GM12801 (cell line): ENCODE data around the gene USF2.

Experiments used
- CTCF ChIP-seq: IDR thresholded peaks from one replicate; pipeline ENCODE4 v1.5.1; 2011; ENCODE audit warnings: control low read depth; ENCODE audit not compliant: insufficient read length; ENCODE audit errors: extremely low read depth

USF2 gene

DNA sequence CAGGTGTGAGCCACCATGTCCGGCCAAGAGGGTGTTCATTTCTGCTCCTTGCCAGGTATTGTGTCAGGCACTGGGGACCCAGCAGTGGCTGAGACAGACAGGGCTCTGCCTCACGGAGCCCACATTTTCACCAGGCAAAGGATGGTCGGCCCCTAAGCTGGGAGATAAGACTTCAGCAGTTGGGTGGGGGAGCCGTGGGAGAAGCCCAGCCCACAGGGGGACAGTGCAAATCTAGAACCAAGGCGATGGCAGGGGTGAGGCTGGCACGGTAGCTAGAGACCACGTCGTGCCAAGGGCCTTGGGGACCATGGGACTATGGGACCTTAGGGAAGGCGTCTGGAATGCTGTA lies 11.7 kb upstream of the USF2 start:
- TF ChIP-seq CTCF = no peak

DNA sequence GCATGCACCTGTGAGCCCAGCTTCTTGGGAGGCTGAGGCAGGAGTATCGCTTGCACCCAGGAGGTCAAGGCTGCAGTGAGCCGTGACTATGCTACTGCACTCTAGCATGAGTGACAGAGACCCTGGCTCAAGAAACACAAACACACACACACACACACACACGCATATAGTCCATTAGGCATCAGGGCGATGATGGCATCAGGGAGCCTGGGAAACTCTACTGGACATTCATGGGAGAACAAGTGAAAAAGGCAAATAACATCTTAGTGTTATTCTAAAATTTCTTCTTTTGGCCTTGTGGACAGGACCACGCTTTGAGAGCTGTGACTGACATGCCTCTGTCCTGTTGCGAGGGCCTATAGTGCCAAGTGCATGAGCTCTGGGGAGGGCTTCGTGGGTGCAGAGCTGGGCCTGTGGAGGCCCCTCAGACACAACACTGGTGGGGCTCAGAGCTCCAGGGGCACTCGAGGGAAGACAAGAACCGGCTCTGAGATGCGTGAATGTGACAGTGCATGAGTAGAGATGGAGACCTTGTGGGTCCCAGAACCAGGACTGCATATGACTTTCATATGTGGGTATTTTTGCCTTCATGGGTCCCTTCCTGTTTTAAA lies 8.0 kb upstream of the USF2 start:
- no peak for TF ChIP-seq CTCF

DNA sequence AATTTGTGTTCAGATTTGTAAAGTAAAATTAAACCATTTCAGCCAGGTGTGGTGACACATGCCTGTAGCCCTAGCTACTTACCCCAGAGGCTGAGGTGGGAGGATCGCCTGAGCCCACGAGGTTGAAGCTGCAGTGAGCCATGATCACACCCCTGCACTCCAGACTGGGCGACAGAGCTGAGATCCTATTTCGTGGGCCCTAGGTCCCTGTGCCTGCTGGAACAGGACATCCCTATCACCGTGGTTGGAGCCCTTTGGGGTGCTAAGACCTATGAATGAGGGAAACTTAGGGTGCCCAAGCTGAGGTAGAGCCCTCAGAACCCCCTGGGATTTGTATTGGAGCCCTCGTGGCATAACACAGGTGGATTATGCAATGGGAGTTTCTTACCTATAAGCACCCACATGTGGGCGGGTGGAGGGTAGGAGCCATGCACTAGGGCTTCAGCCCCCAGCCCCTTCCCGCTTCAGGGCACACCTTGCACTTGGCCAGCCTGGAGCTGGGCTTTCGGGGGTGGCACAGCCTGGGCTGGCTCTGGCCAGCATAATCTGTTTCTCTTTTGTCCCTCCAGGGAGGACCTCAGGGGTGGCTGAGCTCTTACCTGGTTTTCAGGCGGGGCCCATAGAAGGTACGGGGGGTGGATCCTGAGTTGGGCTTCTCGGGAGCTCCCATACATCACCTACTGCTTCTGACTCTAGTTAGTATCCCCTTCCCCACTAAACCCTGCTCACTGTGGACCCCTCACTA lies 7.2 kb upstream of the USF2 start:
- TF ChIP-seq CTCF = no peak

DNA sequence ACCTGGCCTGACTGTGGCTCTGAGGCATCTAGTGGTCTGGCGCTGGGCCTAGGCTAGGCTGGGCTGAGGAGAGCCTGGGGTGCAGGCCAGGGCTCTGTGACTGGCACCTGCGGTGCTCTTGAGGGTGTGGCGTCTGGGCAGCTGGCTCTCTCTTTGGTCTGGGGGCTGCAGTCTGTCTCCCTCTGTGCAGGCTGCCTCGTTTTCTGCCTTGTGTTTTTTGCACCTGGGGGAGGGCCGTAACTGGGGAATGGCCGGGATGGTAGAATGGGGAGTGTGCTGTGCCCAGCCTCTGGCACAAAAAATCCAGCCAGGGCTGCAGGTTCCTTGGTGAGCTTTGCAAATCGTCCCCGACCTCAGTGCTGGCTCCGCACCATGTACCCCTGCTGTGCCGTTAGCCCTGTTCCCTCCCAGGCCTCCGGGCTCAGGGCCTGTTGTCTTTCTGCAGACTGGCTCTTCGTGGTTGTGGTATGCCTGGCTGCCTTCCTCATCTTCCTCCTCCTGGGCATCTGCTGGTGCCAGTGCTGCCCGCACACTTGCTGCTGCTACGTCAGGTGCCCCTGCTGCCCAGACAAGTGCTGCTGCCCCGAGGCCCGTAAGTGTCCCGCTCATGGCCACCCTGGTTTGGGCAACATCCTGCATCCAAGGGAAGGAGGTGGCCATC lies 6.5 kb upstream of the USF2 start:
- TF ChIP-seq CTCF = no peak

- no peak for TF ChIP-seq CTCF
These were observed 4.3 kb upstream of the USF2 start for GRCh38 chr19:35264268-35265125.

DNA sequence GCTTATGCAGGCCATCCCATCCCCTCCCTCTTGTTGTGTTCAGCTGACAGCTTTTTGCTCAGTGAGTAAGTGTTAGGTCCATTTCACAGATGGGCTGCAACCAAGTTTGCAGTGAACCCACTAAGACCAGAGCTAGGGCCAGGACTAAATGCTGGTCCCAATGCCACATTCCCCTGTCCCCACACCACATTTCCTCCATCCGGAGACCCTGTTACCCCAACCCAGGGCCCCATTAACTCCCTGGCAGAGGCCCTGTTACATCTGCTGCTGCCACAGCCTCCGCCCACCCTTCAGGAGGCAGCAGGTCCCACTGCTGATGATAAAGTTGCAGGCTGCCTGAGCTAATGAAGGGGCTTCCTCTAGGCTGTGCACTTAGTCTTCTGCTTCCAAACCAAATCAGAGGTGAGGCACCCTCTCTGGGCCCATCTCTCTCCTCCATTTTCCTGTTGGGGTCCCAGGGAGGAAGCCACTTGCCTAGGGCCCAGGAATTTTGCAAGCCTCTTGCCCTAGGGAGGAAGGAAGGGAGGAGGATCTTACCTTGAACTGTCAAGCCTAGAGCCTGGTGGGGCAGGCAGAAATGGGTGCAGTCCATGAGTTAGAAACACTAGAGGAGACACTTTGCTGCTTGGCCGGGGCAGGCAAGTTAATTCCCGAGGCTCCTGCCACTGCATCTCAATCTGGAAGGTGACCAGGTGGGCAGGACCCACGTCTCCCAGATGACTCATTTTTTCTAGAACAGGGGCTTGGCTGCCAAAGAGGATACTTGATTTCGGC lies 3.4 kb upstream of the USF2 start:
- no peak for TF ChIP-seq CTCF
